ENCODE data around the gene TBC1D2B.

TBC1D2B gene

GRCh38 chr15:78024883-78025282 is 52.6 kb downstream of the TBC1D2B start:
- no peak overlapping the region for H3K9ac ChIP-seq (ENCODE audit: low read length in 2 of 2)
- peaks cover 21 to 42% of the 10 kb centered on the region in 2 donors for H3K36me3 ChIP-seq (ENCODE audit: control insufficient read depth in 2 of 2, insufficient read depth in 2 of 2, low read length in 2 of 2)
- H3K27ac ChIP-seq (ENCODE audit: low read length): no peak overlapping the region
- no peaks in the 10 kb centered on the region for H3K27me3 ChIP-seq (ENCODE audit: control insufficient read depth in 1 of 2, insufficient read depth in 2 of 2, low read length in 2 of 2)
- H3K9me3 ChIP-seq (ENCODE audit: control insufficient read depth in 2 of 2, low read length in 2 of 2): no peaks in the 10 kb centered on the region
- no peak overlapping the region for H3K4me3 ChIP-seq (ENCODE audit: low read length in 2 of 2)
- peaks cover 12% of the 10 kb centered on the region for H3K4me1 ChIP-seq (ENCODE audit: control insufficient read depth, insufficient read depth, low read length)

GRCh38 chr15:78024519-78024870 is 53.0 kb downstream of the TBC1D2B start:
- Histone ChIP-seq H3K9ac (ENCODE audit: low read length in 2 of 2) (no peak overlapping the region), H3K4me1 (ENCODE audit: control insufficient read depth, insufficient read depth, low read length) (peaks cover 12% of the 10 kb centered on the region), H3K9me3 (ENCODE audit: control insufficient read depth in 2 of 2, low read length in 2 of 2) (no peaks in the 10 kb centered on the region), H3K36me3 (ENCODE audit: control insufficient read depth in 2 of 2, insufficient read depth in 2 of 2, low read length in 2 of 2) (peaks cover 21 to 42% of the 10 kb centered on the region in 2 donors), H3K4me3 (ENCODE audit: low read length in 2 of 2) (no peak overlapping the region), H3K27me3 (ENCODE audit: control insufficient read depth in 1 of 2, insufficient read depth in 2 of 2, low read length in 2 of 2) (no peaks in the 10 kb centered on the region), H3K27ac (ENCODE audit: low read length) (no peak overlapping the region)

DNA sequence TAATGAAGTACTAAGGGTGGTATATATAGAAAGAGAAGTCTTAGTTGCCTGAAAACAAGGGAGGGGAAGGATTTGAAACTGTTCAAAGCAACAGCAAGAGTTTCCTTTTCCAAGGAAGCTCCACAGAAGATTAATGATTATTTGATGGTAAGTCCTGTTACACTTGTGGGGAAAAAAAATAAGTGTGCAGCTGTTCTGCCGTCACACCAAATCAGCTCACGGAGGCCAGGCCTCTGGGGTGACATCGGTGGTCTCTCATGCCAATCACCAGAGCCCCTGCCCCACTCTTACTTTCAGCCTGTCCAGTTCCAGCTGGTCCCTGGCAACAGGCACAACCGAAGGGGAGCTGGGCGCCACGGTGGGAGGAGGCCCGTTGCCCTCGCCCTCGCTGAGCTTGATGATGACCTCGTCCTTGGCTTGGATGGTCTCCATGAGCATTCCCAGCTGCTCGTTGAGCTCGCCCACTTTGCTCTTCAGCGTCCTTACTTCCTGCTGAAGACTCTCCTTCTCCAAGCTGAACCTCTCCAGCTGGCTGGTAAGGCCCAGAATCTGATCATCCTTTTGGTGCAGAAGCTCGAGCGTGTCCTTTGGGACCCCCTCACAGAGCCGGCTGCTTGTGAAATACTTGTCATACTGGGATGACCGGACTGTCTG is 53.5 kb downstream of the TBC1D2B start:
- Histone ChIP-seq H3K4me1 (ENCODE audit: control insufficient read depth, insufficient read depth, low read length) (peaks cover 12% of the 10 kb centered on the region), H3K9ac (ENCODE audit: low read length in 2 of 2) (no peak overlapping the region), H3K4me3 (ENCODE audit: low read length in 2 of 2) (no peak overlapping the region), H3K27ac (ENCODE audit: low read length) (peak overlapping the region; percentile 4), H3K27me3 (ENCODE audit: control insufficient read depth in 1 of 2, insufficient read depth in 2 of 2, low read length in 2 of 2) (no peaks in the 10 kb centered on the region), H3K36me3 (ENCODE audit: control insufficient read depth in 2 of 2, insufficient read depth in 2 of 2, low read length in 2 of 2) (peaks cover 21 to 42% of the 10 kb centered on the region in 2 donors), H3K9me3 (ENCODE audit: control insufficient read depth in 2 of 2, low read length in 2 of 2) (no peaks in the 10 kb centered on the region)

DNA sequence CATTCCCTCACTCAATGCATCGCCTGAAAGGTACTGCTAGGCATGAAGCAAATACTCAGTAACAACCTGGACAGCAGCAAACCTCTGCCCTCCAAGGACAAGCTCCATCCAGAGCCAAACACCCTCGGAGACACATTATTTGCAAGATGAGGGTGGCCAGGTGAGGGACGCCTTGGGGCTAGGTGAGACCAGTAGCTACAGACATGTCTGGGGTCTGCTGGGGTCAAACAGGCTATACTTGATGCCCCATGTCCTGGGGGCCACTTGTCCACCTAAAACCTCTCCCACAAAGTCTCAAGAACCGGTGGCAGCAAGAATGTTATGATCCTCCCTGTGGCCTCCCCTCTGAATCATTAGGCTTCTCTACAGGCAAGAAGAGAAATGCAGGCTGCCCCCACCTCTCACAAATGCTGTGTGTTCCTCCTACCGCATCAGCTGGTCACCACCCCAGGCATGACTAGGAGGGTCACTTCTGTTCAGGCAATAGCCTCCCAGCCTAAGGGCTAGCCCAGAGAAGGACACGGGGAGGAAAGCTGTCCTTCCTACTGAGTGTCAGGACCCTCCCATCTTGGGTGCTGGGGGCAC is 54.3 kb downstream of the TBC1D2B start:
- Histone ChIP-seq H3K4me3 (ENCODE audit: low read length in 2 of 2) (no peak overlapping the region), H3K9me3 (ENCODE audit: control insufficient read depth in 2 of 2, low read length in 2 of 2) (no peaks in the 10 kb centered on the region), H3K27ac (ENCODE audit: low read length) (peak overlapping the region; percentile 18), H3K4me1 (ENCODE audit: control insufficient read depth, insufficient read depth, low read length) (peaks cover 12% of the 10 kb centered on the region), H3K27me3 (ENCODE audit: control insufficient read depth in 1 of 2, insufficient read depth in 2 of 2, low read length in 2 of 2) (no peaks in the 10 kb centered on the region), H3K9ac (ENCODE audit: low read length in 2 of 2) (no peak overlapping the region), H3K36me3 (ENCODE audit: control insufficient read depth in 2 of 2, insufficient read depth in 2 of 2, low read length in 2 of 2) (peaks cover 21 to 38% of the 10 kb centered on the region in 2 donors)

GRCh38 chr15:78021761-78022160 is 55.8 kb downstream of the TBC1D2B start:
- Histone ChIP-seq H3K4me3 (ENCODE audit: low read length in 2 of 2) (no peak overlapping the region), H3K4me1 (ENCODE audit: control insufficient read depth, insufficient read depth, low read length) (peaks cover 12% of the 10 kb centered on the region), H3K9me3 (ENCODE audit: control insufficient read depth in 2 of 2, low read length in 2 of 2) (no peaks in the 10 kb centered on the region), H3K27ac (ENCODE audit: low read length) (no peak overlapping the region), H3K27me3 (ENCODE audit: control insufficient read depth in 1 of 2, insufficient read depth in 2 of 2, low read length in 2 of 2) (no peaks in the 10 kb centered on the region), H3K36me3 (ENCODE audit: control insufficient read depth in 2 of 2, insufficient read depth in 2 of 2, low read length in 2 of 2) (peaks cover 17 to 31% of the 10 kb centered on the region in 2 donors), H3K9ac (ENCODE audit: low read length in 2 of 2) (no peak overlapping the region)

GRCh38 chr15:78020007-78020406 is 57.5 kb downstream of the TBC1D2B start:
- Histone ChIP-seq H3K27ac (ENCODE audit: low read length) (no peak overlapping the region), H3K4me3 (ENCODE audit: low read length in 2 of 2) (no peak overlapping the region), H3K27me3 (ENCODE audit: control insufficient read depth in 1 of 2, insufficient read depth in 2 of 2, low read length in 2 of 2) (no peaks in the 10 kb centered on the region), H3K4me1 (ENCODE audit: control insufficient read depth, insufficient read depth, low read length) (peaks cover 10% of the 10 kb centered on the region), H3K36me3 (ENCODE audit: control insufficient read depth in 2 of 2, insufficient read depth in 2 of 2, low read length in 2 of 2) (peaks cover 27 to 44% of the 10 kb centered on the region in 2 donors), H3K9ac (ENCODE audit: low read length in 2 of 2) (no peak overlapping the region), H3K9me3 (ENCODE audit: control insufficient read depth in 2 of 2, low read length in 2 of 2) (no peaks in the 10 kb centered on the region)

GRCh38 chr15:78018946-78019644 is 58.4 kb downstream of the TBC1D2B start:
- no peak overlapping the region for H3K27ac ChIP-seq (ENCODE audit: low read length)
- peaks cover 22 to 41% of the 10 kb centered on the region in 2 donors for H3K36me3 ChIP-seq (ENCODE audit: control insufficient read depth in 2 of 2, insufficient read depth in 2 of 2, low read length in 2 of 2)
- H3K9me3 ChIP-seq (ENCODE audit: control insufficient read depth in 2 of 2, low read length in 2 of 2): no peaks in the 10 kb centered on the region
- H3K9ac ChIP-seq (ENCODE audit: low read length in 2 of 2): no peak overlapping the region
- peaks cover 8% of the 10 kb centered on the region for H3K4me1 ChIP-seq (ENCODE audit: control insufficient read depth, insufficient read depth, low read length)
- H3K27me3 ChIP-seq (ENCODE audit: control insufficient read depth in 1 of 2, insufficient read depth in 2 of 2, low read length in 2 of 2): no peaks in the 10 kb centered on the region
- no peak overlapping the region for H3K4me3 ChIP-seq (ENCODE audit: low read length in 2 of 2)

- Histone ChIP-seq H3K9ac (ENCODE audit: low read length in 2 of 2) (no peak overlapping the region), H3K27me3 (ENCODE audit: control insufficient read depth in 1 of 2, insufficient read depth in 2 of 2, low read length in 2 of 2) (no peaks in the 10 kb centered on the region), H3K4me3 (ENCODE audit: low read length in 2 of 2) (no peak overlapping the region), H3K9me3 (ENCODE audit: control insufficient read depth in 2 of 2, low read length in 2 of 2) (no peaks in the 10 kb centered on the region), H3K27ac (ENCODE audit: low read length) (no peak overlapping the region), H3K36me3 (ENCODE audit: control insufficient read depth in 2 of 2, insufficient read depth in 2 of 2, low read length in 2 of 2) (peaks cover 21 to 41% of the 10 kb centered on the region in 2 donors), H3K4me1 (ENCODE audit: control insufficient read depth, insufficient read depth, low read length) (peaks cover 7% of the 10 kb centered on the region)
Observed at GRCh38 chr15:78018445-78018844, 59.1 kb downstream of the TBC1D2B start.

DNA sequence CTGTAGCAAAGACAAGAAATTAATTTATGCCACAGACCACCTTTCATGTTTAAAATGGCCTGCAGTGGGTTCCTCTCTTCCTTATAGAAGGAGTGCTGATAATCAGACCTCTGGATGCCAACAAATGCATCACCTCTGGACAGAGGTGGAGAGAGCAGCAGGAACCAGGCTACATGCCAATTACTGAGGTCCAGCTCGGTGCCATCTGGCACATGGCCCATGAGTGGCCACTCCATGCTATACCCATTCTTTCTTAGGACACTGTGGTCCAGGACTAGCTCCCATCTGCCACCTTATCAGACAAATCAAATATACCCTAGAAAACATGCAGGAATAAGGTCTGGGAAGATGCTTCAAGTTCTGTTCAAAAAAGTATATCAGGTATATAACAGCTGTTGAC is 60.7 kb downstream of the TBC1D2B start:
- Histone ChIP-seq H3K9me3 (ENCODE audit: control insufficient read depth in 2 of 2, low read length in 2 of 2) (no peaks in the 10 kb centered on the region), H3K27me3 (ENCODE audit: control insufficient read depth in 1 of 2, insufficient read depth in 2 of 2, low read length in 2 of 2) (no peaks in the 10 kb centered on the region), H3K36me3 (ENCODE audit: control insufficient read depth in 2 of 2, insufficient read depth in 2 of 2, low read length in 2 of 2) (peaks cover 34 to 45% of the 10 kb centered on the region in 2 donors), H3K4me1 (ENCODE audit: control insufficient read depth, insufficient read depth, low read length) (peaks cover 2% of the 10 kb centered on the region), H3K9ac (ENCODE audit: low read length in 2 of 2) (no peak overlapping the region), H3K4me3 (ENCODE audit: low read length in 2 of 2) (no peak overlapping the region), H3K27ac (ENCODE audit: low read length) (no peak overlapping the region)

DNA sequence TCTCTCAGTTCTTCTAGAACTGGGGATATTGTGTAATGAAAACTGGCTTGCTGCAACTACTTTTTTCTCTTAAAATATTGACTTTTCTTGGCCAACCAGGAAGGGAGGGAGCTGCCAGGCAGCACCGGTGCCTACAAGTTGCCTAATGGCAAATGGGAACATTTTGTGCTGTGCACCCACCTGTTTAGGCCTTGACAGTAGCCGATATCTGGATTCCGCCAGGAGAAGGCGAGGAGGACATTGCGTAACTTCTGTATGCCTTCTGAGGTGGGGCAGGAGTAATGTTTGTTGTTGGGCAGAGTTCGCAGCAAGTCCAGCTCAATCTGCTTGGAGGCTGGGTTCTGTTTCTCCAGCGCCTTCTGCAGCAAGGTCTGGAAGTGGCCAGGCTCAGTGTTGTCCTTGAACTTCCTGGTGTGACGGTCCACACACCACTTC is 64.9 kb downstream of the TBC1D2B start:
- Histone ChIP-seq H3K4me3 (ENCODE audit: low read length in 2 of 2) (no peak overlapping the region), H3K27ac (ENCODE audit: low read length) (no peak overlapping the region), H3K36me3 (ENCODE audit: control insufficient read depth in 2 of 2, insufficient read depth in 2 of 2, low read length in 2 of 2) (peaks cover 35 to 48% of the 10 kb centered on the region in 2 donors)

DNA sequence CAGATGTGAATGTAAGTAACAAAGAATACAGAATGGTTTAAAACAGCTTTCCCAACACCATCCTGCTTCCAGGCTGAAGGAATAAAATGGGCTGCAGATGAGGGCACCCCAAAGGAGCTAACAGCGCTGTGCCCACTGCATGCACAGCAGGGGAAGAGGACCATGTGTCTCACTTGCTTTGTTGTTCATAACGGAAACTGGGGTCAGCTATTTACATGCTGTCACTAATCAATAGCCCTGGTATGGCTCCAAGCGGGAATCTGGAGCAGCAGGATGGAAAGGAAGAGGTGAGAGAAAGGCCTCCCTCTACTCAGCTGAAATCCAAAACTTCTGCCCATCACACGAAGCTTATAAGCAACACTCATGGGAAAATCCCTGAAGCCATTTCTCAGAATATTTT is 67.4 kb downstream of the TBC1D2B start:
- Histone ChIP-seq H3K27ac (ENCODE audit: low read length) (no peak overlapping the region), H3K9me3 (ENCODE audit: control insufficient read depth in 2 of 2, low read length in 2 of 2) (no peaks in the 10 kb centered on the region), H3K9ac (ENCODE audit: low read length in 2 of 2) (no peak overlapping the region), H3K4me3 (ENCODE audit: low read length in 2 of 2) (no peak overlapping the region), H3K27me3 (ENCODE audit: control insufficient read depth in 1 of 2, insufficient read depth in 2 of 2, low read length in 2 of 2) (no peaks in the 10 kb centered on the region), H3K4me1 (ENCODE audit: control insufficient read depth, insufficient read depth, low read length) (peaks cover 37% of the 10 kb centered on the region), H3K36me3 (ENCODE audit: control insufficient read depth in 2 of 2, insufficient read depth in 2 of 2, low read length in 2 of 2) (peaks cover 21 to 33% of the 10 kb centered on the region in 2 donors)

More for the DNA sequence above, 64.9 kb downstream of the TBC1D2B start:
- peaks cover 13% of the 10 kb centered on the region for H3K4me1 ChIP-seq (ENCODE audit: control insufficient read depth, insufficient read depth, low read length)
- H3K27me3 ChIP-seq (ENCODE audit: control insufficient read depth in 1 of 2, insufficient read depth in 2 of 2, low read length in 2 of 2): no peaks in the 10 kb centered on the region
- H3K9ac ChIP-seq (ENCODE audit: low read length in 2 of 2): no peak overlapping the region
- no peaks in the 10 kb centered on the region for H3K9me3 ChIP-seq (ENCODE audit: control insufficient read depth in 2 of 2, low read length in 2 of 2)

All from stomach smooth muscle (tissue), 2 donors.